GM13976 (cell line): Measurements from ENCODE around the gene LCN6.
A peak's percentile ranks its signal among the peaks of the same experiment; 100 is the strongest.

ENCODE experiments used
- DNase-seq: peaks from one replicate; pipeline ENCODE4 v3.0.0; 2012; ENCODE audit warnings: low spot score
- CTCF ChIP-seq: IDR thresholded peaks from 2 replicates; pipeline ENCODE4 v1.5.1; 2012; ENCODE audit warnings: borderline replicate concordance, mild to moderate bottlenecking; ENCODE audit not compliant: insufficient read depth; ENCODE audit errors: extremely low read depth, missing control alignments, control extremely low read depth
- in situ Hi-C: fragments of 300-500 bp; cut with MboI; formaldehyde crosslinking; loops from one replicate; pipeline ENCODE4 v1.12.0; 2022; ENCODE audit warnings: low sequenced_read_pairs, mixed read lengths, inconsistent platforms; ENCODE audit not compliant: unreplicated experiment

The LCN6 gene

GRCh38 chr9:136746621-136747020 is 1.7 kb downstream of the LCN6 start:
- no peak for DNase-seq
- no peak for TF ChIP-seq CTCF
- in situ Hi-C loops: no loop called here

- no peak for TF ChIP-seq CTCF
- in situ Hi-C loops: no loop called here
- DNase-seq: no peak
These were observed 2.2 kb downstream of the LCN6 start for GRCh38 chr9:136746155-136746490.

- no peak for DNase-seq
- in situ Hi-C loops: no loop called here
- TF ChIP-seq CTCF: no peak
These were observed 2.8 kb downstream of the LCN6 start for GRCh38 chr9:136745389-136746154.

GRCh38 chr9:136744773-136745172 is 3.6 kb downstream of the LCN6 start:
- in situ Hi-C loops: no loop called here
- no peak for DNase-seq
- no peak for TF ChIP-seq CTCF

- no peak for TF ChIP-seq CTCF
These were observed 4.6 kb downstream of the LCN6 start for GRCh38 chr9:136743639-136744211.

GRCh38 chr9:136742591-136743391 is 5.5 kb downstream of the LCN6 start, which contains the start of gene LCN10:
LCN10 (minus strand) TSS chr9:136742940; CDS start chr9:136742903, 37 bp downstream.
- DNase-seq: no peak
- in situ Hi-C loops: no loop called here

More at GRCh38 chr9:136743639-136744211, 4.6 kb downstream of the LCN6 start:
- in situ Hi-C loops: no loop called here
- DNase-seq: no peak

More at GRCh38 chr9:136742591-136743391, 5.5 kb downstream of the LCN6 start, which contains the start of gene LCN10:
- peak; percentile 4 for TF ChIP-seq CTCF
